ENCODE results near the gene ARHGAP22. TPM values are rescaled to one million over a fixed set of nuclear protein-coding genes. Genes with fewer than 3 reads are reported as not detected.

The ARHGAP22 gene
- total RNA-seq, 2 experiments from 2014 or later = not detected

- ChIA-PET POLR2A (no interaction called here), CTCF (interaction anchor here (0.5 to 3.9 kb wide), 3 partner anchors 16 to 97 kb away, joined by 3 to 26 read pairs (median 6); partner anchors contain the start of gene ARHGAP22)
- Mint-ChIP-seq H3K4me3 (no peak overlapping the region), H3K4me1 (ENCODE audit: low read depth) (peaks cover 2% of the 10 kb centered on the region), H3K9me3 (peaks cover 20% of the 10 kb centered on the region), H3K27me3 (peaks cover 37% of the 10 kb centered on the region), H3K27ac (no peak overlapping the region), H3K36me3 (peaks cover 6% of the 10 kb centered on the region)
- intact Hi-C loops (cut with micrococcal nuclease) = no loop called here
- no peak for DNase-seq
These were observed 35.5 kb upstream of the ARHGAP22 start for GRCh38 chr10:48640326-48640725.

GRCh38 chr10:48639632-48640031 lies 34.8 kb upstream of the ARHGAP22 start:
- H3K27me3 Mint-ChIP-seq = peaks cover 37% of the 10 kb centered on the region
- ChIA-PET CTCF (interaction anchor here (3.9 kb wide), 1 partner anchor 17 kb away, joined by 26 read pairs; no protein-coding TSS in a partner anchor), POLR2A (no interaction called here)
- no peak overlapping the region for H3K27ac Mint-ChIP-seq
- no peak overlapping the region for H3K4me3 Mint-ChIP-seq
- no peak for DNase-seq
- H3K9me3 Mint-ChIP-seq = peaks cover 20% of the 10 kb centered on the region
- peaks cover 6% of the 10 kb centered on the region for H3K36me3 Mint-ChIP-seq
- H3K4me1 Mint-ChIP-seq (ENCODE audit: low read depth) = peaks cover 7% of the 10 kb centered on the region
- intact Hi-C loops (cut with micrococcal nuclease) = no loop called here

GRCh38 chr10:48638739-48639527 lies 34.1 kb upstream of the ARHGAP22 start:
- H3K9me3 Mint-ChIP-seq = peaks cover 20% of the 10 kb centered on the region
- H3K4me1 Mint-ChIP-seq (ENCODE audit: low read depth) = peaks cover 14% of the 10 kb centered on the region
- ChIA-PET CTCF (interaction anchor here (3.9 kb wide), 1 partner anchor 18 kb away, joined by 26 read pairs; no protein-coding TSS in a partner anchor), POLR2A (no interaction called here)
- peaks cover 37% of the 10 kb centered on the region for H3K27me3 Mint-ChIP-seq
- intact Hi-C loops (cut with micrococcal nuclease) = no loop called here
- H3K27ac Mint-ChIP-seq = no peak overlapping the region
- no peak for DNase-seq
- H3K4me3 Mint-ChIP-seq = no peak overlapping the region
- H3K36me3 Mint-ChIP-seq = peaks cover 6% of the 10 kb centered on the region

GRCh38 chr10:48638158-48638557 lies 33.3 kb upstream of the ARHGAP22 start:
- H3K4me1 Mint-ChIP-seq (ENCODE audit: low read depth) = peaks cover 22% of the 10 kb centered on the region
- ChIA-PET POLR2A (no interaction called here), CTCF (interaction anchor here (3.9 kb wide), 1 partner anchor 19 kb away, joined by 26 read pairs; no protein-coding TSS in a partner anchor)
- no peak overlapping the region for H3K27ac Mint-ChIP-seq
- peaks cover 18% of the 10 kb centered on the region for H3K9me3 Mint-ChIP-seq
- no peak overlapping the region for H3K4me3 Mint-ChIP-seq
- H3K27me3 Mint-ChIP-seq = peaks cover 35% of the 10 kb centered on the region
- DNase-seq = no peak
- intact Hi-C loops (cut with micrococcal nuclease) = no loop called here
- peaks cover 6% of the 10 kb centered on the region for H3K36me3 Mint-ChIP-seq

- ChIA-PET CTCF (no interaction called here), POLR2A (no interaction called here)
These were observed 32.0 kb upstream of the ARHGAP22 start for GRCh38 chr10:48636901-48637300.

GRCh38 chr10:48636231-48636630 lies 31.4 kb upstream of the ARHGAP22 start:
- no peak overlapping the region for H3K27ac Mint-ChIP-seq

More at GRCh38 chr10:48636901-48637300, 32.0 kb upstream of the ARHGAP22 start:
- intact Hi-C loops (cut with micrococcal nuclease) = no loop called here
- Mint-ChIP-seq H3K27me3 (peaks cover 35% of the 10 kb centered on the region), H3K36me3 (peaks cover 5% of the 10 kb centered on the region), H3K4me3 (no peak overlapping the region), H3K9me3 (peaks cover 14% of the 10 kb centered on the region), H3K4me1 (ENCODE audit: low read depth) (peaks cover 23% of the 10 kb centered on the region), H3K27ac (no peak overlapping the region)
- DNase-seq = no peak

GRCh38 chr10:48634984-48635557 lies 30.2 kb upstream of the ARHGAP22 start:
- Mint-ChIP-seq H3K9me3 (peaks cover 4% of the 10 kb centered on the region), H3K4me3 (no peak overlapping the region), H3K36me3 (no peaks in the 10 kb centered on the region), H3K4me1 (ENCODE audit: low read depth) (peaks cover 23% of the 10 kb centered on the region), H3K27ac (no peak overlapping the region), H3K27me3 (peaks cover 28% of the 10 kb centered on the region)
- no peak for DNase-seq
- intact Hi-C loops (cut with micrococcal nuclease) = no loop called here
- POLR2A ChIA-PET = no interaction called here
- CTCF ChIA-PET = interaction anchor here (0.6 to 2.3 kb wide), 3 partner anchors 21 to 27 kb away, joined by 3 to 9 read pairs (median 5); no protein-coding TSS in a partner anchor

More at GRCh38 chr10:48636231-48636630, 31.4 kb upstream of the ARHGAP22 start:
- intact Hi-C loops (cut with micrococcal nuclease) = no loop called here
- Mint-ChIP-seq H3K36me3 (peaks cover 1% of the 10 kb centered on the region), H3K4me1 (ENCODE audit: low read depth) (peaks cover 23% of the 10 kb centered on the region), H3K4me3 (no peak overlapping the region), H3K27me3 (peaks cover 30% of the 10 kb centered on the region), H3K9me3 (peaks cover 9% of the 10 kb centered on the region)
- no peak for DNase-seq
- ChIA-PET POLR2A (no interaction called here), CTCF (interaction anchor here (1.1 kb wide), 1 partner anchor 20 kb away, joined by 5 read pairs; no protein-coding TSS in a partner anchor)

GRCh38 chr10:48634198-48634983 lies 29.5 kb upstream of the ARHGAP22 start:
- Mint-ChIP-seq H3K9me3 (peaks cover 1% of the 10 kb centered on the region), H3K36me3 (no peaks in the 10 kb centered on the region), H3K4me3 (no peak overlapping the region), H3K4me1 (ENCODE audit: low read depth) (peaks cover 23% of the 10 kb centered on the region), H3K27ac (no peak overlapping the region), H3K27me3 (peaks cover 29% of the 10 kb centered on the region)
- DNase-seq = peak; percentile 59
- ChIA-PET CTCF (interaction anchor here (0.6 to 2.3 kb wide), 5 partner anchors 10 to 27 kb away, joined by 3 to 20 read pairs (median 3); no protein-coding TSS in a partner anchor), POLR2A (no interaction called here)
- intact Hi-C loops (cut with micrococcal nuclease) = no loop called here

- intact Hi-C loops (cut with micrococcal nuclease) = no loop called here
- POLR2A ChIA-PET = no interaction called here
These were observed 28.7 kb upstream of the ARHGAP22 start for GRCh38 chr10:48633381-48634197.

GRCh38 chr10:48632166-48632565 lies 27.3 kb upstream of the ARHGAP22 start:
- no peaks in the 10 kb centered on the region for H3K9me3 Mint-ChIP-seq
- no peak for DNase-seq
- intact Hi-C loops (cut with micrococcal nuclease) = no loop called here
- no peaks in the 10 kb centered on the region for H3K36me3 Mint-ChIP-seq
- no peak overlapping the region for H3K4me3 Mint-ChIP-seq
- ChIA-PET POLR2A (no interaction called here), CTCF (interaction anchor here (1.2 kb wide), 1 partner anchor 25 kb away, joined by 3 read pairs; no protein-coding TSS in a partner anchor)
- H3K27ac Mint-ChIP-seq = no peak overlapping the region
- peaks cover 23% of the 10 kb centered on the region for H3K4me1 Mint-ChIP-seq (ENCODE audit: low read depth)
- peaks cover 13% of the 10 kb centered on the region for H3K27me3 Mint-ChIP-seq

More at GRCh38 chr10:48633381-48634197, 28.7 kb upstream of the ARHGAP22 start:
- peaks cover 25% of the 10 kb centered on the region for H3K27me3 Mint-ChIP-seq
- CTCF ChIA-PET = interaction anchor here (0.7 to 2.3 kb wide), 4 partner anchors 9 to 26 kb away, joined by 3 to 20 read pairs (median 6); no protein-coding TSS in a partner anchor
- no peaks in the 10 kb centered on the region for H3K36me3 Mint-ChIP-seq
- no peak overlapping the region for H3K27ac Mint-ChIP-seq
- DNase-seq = no peak
- H3K4me1 Mint-ChIP-seq (ENCODE audit: low read depth) = peaks cover 23% of the 10 kb centered on the region
- no peak overlapping the region for H3K4me3 Mint-ChIP-seq
- no peaks in the 10 kb centered on the region for H3K9me3 Mint-ChIP-seq

- Mint-ChIP-seq H3K27me3 (peaks cover 10% of the 10 kb centered on the region), H3K27ac (no peak overlapping the region), H3K9me3 (no peaks in the 10 kb centered on the region), H3K4me1 (ENCODE audit: low read depth) (peaks cover under 1% of the 10 kb centered on the region), H3K36me3 (no peaks in the 10 kb centered on the region), H3K4me3 (no peak overlapping the region)
- intact Hi-C loops (cut with micrococcal nuclease) = no loop called here
- DNase-seq = no peak
- POLR2A ChIA-PET = no interaction called here
- CTCF ChIA-PET = interaction anchor here (2.1 kb wide), 1 partner anchor 22 kb away, joined by 4 read pairs; no protein-coding TSS in a partner anchor
These were observed 23.2 kb upstream of the ARHGAP22 start for GRCh38 chr10:48627984-48628609.
